Cerebellar nuclear complex (tissue), 1 donor: Measurements from ENCODE around the gene TRIM45.
"Not testable (repeated sequence)": the region's sequence is repeated elsewhere in the genome, so short reads cannot be mapped to it uniquely, and the experiment has no call there.

Experiments
- DNase-seq, 2 experiments: peaks; one replicate each; lab custom pipeline; 2025; lab: John Stamatoyannopoulos, UW

The TRIM45 gene

GRCh38 chr1:117135329-117135728, 13.8 kb upstream of the TRIM45 start:
- DNase-seq: no peak

DNA sequence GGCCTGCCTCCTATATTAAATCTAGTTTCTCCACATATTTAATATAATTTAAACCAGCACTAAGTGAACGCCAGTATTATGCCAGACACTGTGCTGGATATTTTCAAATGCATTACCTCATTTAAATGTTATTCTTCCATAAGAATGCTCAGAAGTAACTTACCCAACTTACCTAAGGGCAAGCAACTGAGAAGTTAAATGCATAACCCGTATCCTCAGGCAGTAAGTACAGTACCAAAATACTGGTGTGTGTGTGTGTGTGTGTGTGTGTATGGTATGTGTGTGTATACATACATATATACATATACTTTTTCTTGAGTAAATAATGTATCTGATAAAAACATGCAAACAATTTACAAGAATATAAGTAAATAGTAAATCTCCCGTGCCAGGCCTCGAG, 9.0 kb upstream of the TRIM45 start:
- no peak for DNase-seq

- no peak for DNase-seq
Observed at GRCh38 chr1:117128323-117129079, 7.0 kb upstream of the TRIM45 start.

DNA sequence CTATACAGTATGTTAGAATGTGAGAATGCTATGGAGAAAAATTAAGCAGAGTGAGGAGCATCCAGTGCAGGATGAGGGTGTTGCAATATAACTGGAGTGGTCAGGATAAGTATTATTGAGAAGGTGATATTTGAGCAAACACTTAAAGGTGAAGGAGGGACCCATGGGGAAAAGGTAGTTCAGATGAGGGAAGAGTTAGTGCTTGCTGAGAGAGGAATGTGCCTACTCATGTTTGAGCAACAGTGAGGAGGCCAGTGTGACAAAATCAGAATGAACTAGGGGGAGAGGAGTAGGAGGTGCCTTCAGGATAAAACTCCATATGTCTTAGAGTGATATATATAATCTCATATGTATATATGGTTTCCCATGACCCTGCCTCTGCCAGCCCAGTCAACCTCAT, 6.2 kb upstream of the TRIM45 start:
- DNase-seq: no peak

- no peak for DNase-seq
Observed at GRCh38 chr1:117124661-117125060, 3.1 kb upstream of the TRIM45 start.

- DNase-seq: no peak
Observed at GRCh38 chr1:117123274-117123673, 1.7 kb upstream of the TRIM45 start.

GRCh38 chr1:117122330-117123025, 929 bp upstream of the TRIM45 start:
- no peak for DNase-seq

DNA sequence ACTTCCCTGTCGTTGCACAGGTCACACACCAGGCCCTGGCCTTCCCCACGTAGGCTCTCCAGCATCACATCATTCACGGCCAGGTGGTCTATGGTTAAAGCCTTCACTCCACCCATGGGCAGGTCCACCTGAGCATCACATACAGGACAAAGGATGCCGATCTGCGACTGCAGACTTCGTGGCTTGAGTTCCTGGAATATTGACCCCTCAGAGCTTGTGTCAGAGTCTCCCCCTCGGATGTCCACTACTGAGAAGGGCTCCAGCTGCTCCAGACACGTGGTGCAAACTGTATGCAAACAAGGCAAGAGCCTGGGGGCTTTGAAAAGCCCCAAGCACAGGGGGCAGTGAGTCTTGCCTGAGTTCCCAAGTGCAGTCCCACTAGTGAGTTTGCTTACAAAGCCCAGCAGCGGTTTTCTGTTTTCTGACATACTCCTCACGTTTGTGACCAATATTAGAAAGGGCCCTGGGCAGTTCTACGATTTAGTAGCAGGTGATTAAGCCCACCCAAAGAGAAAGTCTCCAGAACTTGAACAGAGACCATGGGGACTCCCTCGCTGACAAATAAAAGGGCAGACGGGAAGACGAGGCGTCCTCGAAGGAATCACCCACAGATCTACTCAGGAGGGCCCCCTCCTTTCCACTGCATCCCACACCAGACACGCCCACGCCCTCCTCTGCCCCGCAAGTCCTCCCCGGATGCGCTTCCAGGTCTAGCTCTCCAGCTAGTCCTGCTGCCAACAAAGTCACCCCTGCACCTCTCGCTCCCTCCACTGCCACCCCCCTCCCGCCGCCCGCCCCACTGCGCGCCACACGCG, 568 bp downstream of the TRIM45 start:
- no peak for DNase-seq

GRCh38 chr1:117119144-117119543, 2.4 kb downstream of the TRIM45 start:
- DNase-seq: not testable (repeated sequence)

GRCh38 chr1:117118137-117118536, 3.4 kb downstream of the TRIM45 start:
- DNase-seq: no peak

DNA sequence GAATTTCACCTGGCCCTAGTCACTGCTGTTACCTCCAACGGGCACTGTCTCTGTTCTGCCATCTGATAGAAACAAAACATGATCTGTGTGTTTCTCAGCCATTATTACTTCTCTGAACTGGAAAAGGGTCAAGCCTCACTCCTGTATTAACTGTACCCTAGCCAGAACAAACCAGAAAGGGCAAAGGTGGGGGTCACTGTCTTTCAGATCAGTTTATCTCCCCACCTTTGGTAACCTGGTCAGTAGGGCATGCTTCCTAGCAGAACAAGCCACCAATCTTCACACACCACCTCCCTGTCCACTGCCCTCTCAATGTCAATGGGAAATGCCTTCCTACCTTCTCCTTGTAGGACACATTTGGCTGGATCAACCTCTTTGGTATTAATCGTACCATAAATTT, 3.9 kb downstream of the TRIM45 start:
- DNase-seq: no peak

DNA sequence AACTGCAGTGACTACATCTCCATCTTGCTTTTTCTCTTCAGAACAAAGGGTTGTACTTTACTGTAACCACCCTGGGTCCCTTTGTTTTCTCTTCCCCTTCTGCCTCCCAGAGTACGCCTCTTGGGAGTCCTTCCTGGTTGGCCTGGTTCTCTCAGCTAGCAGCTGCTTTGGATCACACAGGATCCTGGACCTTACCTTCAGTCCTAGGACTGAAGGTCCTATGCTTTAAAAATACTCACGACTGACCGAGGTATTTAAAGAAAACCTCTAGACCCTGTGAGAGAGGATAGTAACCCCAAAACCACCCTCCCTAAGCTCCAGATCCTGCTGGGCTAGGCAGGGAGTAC, 4.8 kb downstream of the TRIM45 start:
- no peak for DNase-seq

- DNase-seq: no peak
Observed at GRCh38 chr1:117116090-117116783, 5.3 kb downstream of the TRIM45 start.

GRCh38 chr1:117114877-117115276, 6.7 kb downstream of the TRIM45 start:
- no peak for DNase-seq

DNA sequence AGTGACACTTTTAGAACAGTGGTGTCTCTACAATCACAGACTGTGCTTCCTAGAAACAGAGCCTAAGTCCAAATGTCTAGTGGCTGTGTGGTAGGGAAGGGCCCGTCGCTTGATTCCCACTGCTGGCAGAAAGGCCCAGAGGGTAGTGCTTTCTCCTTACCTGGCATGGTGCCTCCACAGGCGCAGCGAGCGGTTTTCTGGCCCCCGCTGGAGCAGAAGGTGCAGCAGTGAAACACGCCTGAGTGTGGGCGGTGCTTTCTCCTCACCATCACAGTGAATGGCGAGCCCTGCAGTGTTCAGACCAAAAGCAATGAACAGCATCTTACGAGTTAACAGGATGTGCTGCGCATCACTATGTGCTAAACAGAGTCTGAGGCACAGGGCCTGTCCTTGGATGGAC, 8.3 kb downstream of the TRIM45 start:
- DNase-seq: no peak

DNA sequence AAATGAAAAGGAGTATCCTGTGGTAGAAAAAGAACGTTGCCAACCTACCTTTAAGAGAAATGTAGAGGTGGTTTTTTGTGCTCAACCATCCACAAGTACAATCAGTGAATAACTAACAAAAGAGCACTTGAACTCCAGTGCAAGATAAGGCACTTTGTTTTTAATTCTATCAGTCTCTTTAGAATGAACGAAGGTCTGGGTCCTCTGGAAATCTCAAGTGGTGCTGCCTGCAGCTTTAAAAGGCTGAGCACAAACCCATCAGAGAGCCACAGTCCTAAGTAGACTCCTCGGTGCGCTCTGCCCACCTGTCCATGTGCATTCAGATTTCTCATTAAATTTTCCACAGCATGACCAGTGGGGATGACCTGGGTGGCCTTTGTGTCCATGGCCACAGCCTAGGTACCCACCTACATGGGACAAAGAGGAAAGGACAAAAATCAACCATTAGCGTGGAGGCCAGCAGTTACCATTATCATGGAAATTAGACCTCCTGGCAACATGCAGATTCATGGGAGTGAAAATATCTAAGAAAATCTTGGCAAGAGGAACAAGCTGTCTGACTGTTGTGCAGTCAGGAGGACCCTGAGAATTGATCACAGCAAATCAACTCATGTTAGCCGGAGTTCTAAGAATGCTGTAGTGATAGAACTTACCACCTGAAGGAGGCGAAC, 9.4 kb downstream of the TRIM45 start:
- no peak for DNase-seq

GRCh38 chr1:117110774-117111173, 10.8 kb downstream of the TRIM45 start:
- no peak for DNase-seq

DNA sequence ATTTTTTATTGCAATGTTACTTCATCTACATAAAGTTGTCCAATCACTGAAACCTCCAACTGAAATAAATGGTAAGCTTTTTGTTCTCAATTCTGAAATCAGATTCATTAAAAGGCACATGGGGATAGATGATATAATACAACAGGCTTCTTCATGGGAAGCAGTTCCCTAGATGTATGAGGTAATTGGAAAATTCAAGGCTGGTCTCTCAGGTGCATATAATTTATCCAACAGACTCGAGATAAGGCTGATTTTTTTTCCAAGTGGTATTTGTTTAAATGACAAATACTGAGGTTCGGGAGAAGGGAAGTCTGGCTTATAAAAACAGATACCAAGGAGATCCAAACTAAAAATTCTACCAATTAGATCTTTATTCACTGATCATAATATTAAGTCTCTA, 14.2 kb downstream of the TRIM45 start:
- no peak for DNase-seq

DNA sequence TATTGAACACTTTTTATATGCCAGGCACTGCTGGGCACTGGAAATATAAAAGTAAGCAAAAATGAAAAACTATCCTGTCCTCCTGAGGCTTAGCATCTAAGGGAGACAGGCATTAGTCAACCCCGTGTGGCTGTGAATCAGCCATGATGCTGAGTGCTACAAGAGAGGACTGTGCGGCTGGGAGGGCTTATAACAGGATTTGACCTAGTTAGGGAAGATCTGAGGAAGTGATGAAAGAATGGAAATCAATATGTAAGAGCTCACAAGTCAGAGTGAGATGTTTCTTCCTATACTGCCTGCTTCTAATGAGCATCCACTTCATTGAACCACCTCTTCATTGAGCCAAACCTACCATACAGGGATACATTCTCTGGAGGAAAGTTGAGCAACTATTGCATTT, 15.1 kb downstream of the TRIM45 start:
- DNase-seq: no peak

- DNase-seq: no peak
Observed at GRCh38 chr1:117105722-117106121, 15.8 kb downstream of the TRIM45 start.

DNA sequence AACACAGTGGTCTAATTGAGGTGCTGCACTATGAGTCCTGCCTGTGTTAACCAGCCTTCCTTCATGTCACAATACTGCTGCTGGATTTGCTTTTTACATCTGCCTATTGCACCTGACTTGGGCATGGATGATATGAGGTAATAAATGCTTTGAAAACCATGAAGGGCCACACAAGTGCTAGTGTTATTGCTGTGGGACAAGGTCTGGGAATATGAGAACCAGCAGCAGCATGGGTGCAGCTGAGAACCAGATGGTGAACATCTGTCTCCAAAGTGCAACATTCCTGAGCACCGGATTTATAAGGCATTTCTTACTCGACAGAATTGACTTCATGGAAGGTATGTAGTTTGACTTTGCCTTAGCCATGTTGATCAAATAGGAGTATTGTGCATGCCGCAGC, 16.6 kb downstream of the TRIM45 start:
- DNase-seq: no peak

- not testable (repeated sequence) for DNase-seq
Observed at GRCh38 chr1:117101858-117102257, 19.7 kb downstream of the TRIM45 start.
